K562 (cell line): Measurements from ENCODE around the gene FES. TPM values are rescaled to one million over a fixed set of nuclear protein-coding genes. Genes with fewer than 3 reads are reported as not detected.

Source experiments
- CREM ChIP-seq: IDR thresholded peaks from 2 replicates; pipeline ENCODE4 v1.6.1; 2014; ENCODE audit warnings: antibody characterized with exemption, low read depth
- EGR1 ChIP-seq: fragments of 450-650 bp; conservative IDR thresholded peaks from 2 replicates; pipeline ENCODE4 v1.6.1; 2017; ENCODE audit warnings: mild to moderate bottlenecking
- ELF4 ChIP-seq: fragments of 450-650 bp; formaldehyde crosslinking; IDR thresholded peaks from 2 replicates; pipeline ENCODE4 v1.4.0; 2022; ENCODE audit warnings: missing genetic modification characterization
- EP400 ChIP-seq: fragments of 450-650 bp; IDR thresholded peaks from 2 replicates; pipeline ENCODE4 v1.6.1; 2017; ENCODE audit warnings: antibody characterized with exemption, mild to moderate bottlenecking, moderate library complexity
- ETS1 ChIP-seq: conservative IDR thresholded peaks from 2 replicates; pipeline ENCODE4 v1.6.1; 2011; ENCODE audit warnings: low read depth, mild to moderate bottlenecking, low read length; ENCODE audit not compliant: control insufficient read depth
- FOXA3 ChIP-seq, 2 experiments: fragments of 450-650 bp in 1 of 2; sonication (generic) in 1 of 2; formaldehyde crosslinking; IDR thresholded peaks in 1 of 2; conservative IDR thresholded peaks in 1 of 2; 2 replicates each; pipeline versions ENCODE4 v1.4.0 to v1.8.0; 2020 to 2022; ENCODE audit warnings: mild to moderate bottlenecking in 2 of 2, missing genetic modification reagents in 1 of 2
- HCFC1 ChIP-seq: IDR thresholded peaks from 2 replicates; pipeline ENCODE4 v1.6.1; 2012; ENCODE audit warnings: low read depth, low read length, improper control_type of control experiment
- PHF21A ChIP-seq: fragments of 450-650 bp; IDR thresholded peaks from 2 replicates; pipeline ENCODE4 v1.6.1; 2017; ENCODE audit warnings: low read depth, borderline replicate concordance
- PKNOX1 ChIP-seq: fragments of 450-650 bp; IDR thresholded peaks from 2 replicates; pipeline ENCODE4 v1.6.1; 2016
- RAD21 ChIP-seq, 2 experiments: fragments of 250-450 bp in 1 of 2; fragments of 450-650 bp in 1 of 2; sonication (Bioruptor Pico) in 1 of 2; formaldehyde crosslinking in 1 of 2; IDR thresholded peaks in 1 of 2; conservative IDR thresholded peaks in 1 of 2; 2 replicates each; pipeline versions ENCODE4 v1.4.0 to v1.8.0; 2020 to 2022; ENCODE audit warnings: mild to moderate bottlenecking in 2 of 2, moderate library complexity in 1 of 2
- REST ChIP-seq, 2 experiments: fragments of 450-650 bp; formaldehyde crosslinking in 1 of 2; IDR thresholded peaks; 2 replicates each; pipeline versions ENCODE4 v1.4.0 to v1.6.1; 2014 to 2020; ENCODE audit warnings: mild to moderate bottlenecking in 2 of 2, borderline replicate concordance in 1 of 2, low read depth in 1 of 2
- SAP30 ChIP-seq: fragments of 200-600 bp; sonication (generic); IDR thresholded peaks from 2 replicates; pipeline ENCODE4 v1.6.1; 2012; ENCODE audit warnings: borderline replicate concordance, low read depth, mild to moderate bottlenecking, moderate library complexity, low read length, control low read depth, inconsistent platforms; ENCODE audit not compliant: insufficient read depth, poor library complexity, severe bottlenecking
- TAF1 ChIP-seq: IDR thresholded peaks from 2 replicates; pipeline ENCODE4 v1.6.1; 2011; ENCODE audit warnings: mild to moderate bottlenecking, low read length, moderate library complexity; ENCODE audit not compliant: insufficient read depth, control insufficient read depth, severe bottlenecking; ENCODE audit errors: extremely low read depth
- USF1 ChIP-seq: sonication (generic); formaldehyde crosslinking; IDR thresholded peaks from 2 replicates; pipeline ENCODE4 v1.9.0; 2022; ENCODE audit warnings: mild to moderate bottlenecking, missing genetic modification reagents
- polyA plus RNA-seq, 8 experiments: library from polyadenylated mRNA; depleted of rRNA in 4 of 8; stranded (reverse) in 5 of 8; unstranded in 3 of 8; fragments of >200 nt; fragmentation: Nextera tagmentation in 2 of 8; fragmentation: Illumina TruSeq in 1 of 8; extraction: Ambion mirVana in 2 of 8; extraction: Trizol in 1 of 8; gene quantifications; 2 replicates each; pipeline versions ENCODE4 v1.2.1 to v1.2.3, GENCODE V29; 2011 to 2014; ENCODE audit warnings: inconsistent platforms in 1 of 8, missing spikeins in 1 of 8
- total RNA-seq, 7 experiments: library from RNA; depleted of rRNA in 6 of 7; stranded (reverse); fragments of >200 nt in 6 of 7; fragmentation: Illumina TruSeq in 2 of 7; extraction: Trizol in 2 of 7; gene quantifications; 2 replicates each; pipeline versions ENCODE4 v1.2.1 to v1.2.3, GENCODE V29; 2011 to 2021; ENCODE audit warnings: low replicate concordance in 1 of 7

Gene FES
- total and polyA plus RNA-seq, 9 of the 15 experiments (the other 6 are each of a cell fraction or from before 2014, with no cell fraction given), result 0.38 to 2.6 (median 0.82) TPM

GRCh38 chr15:90934256-90934948 lies 50.1 kb downstream of the FES start (continued):
- peak; percentile 55; the same call in 1 of the 2 replicates for TF ChIP-seq PKNOX1
- TF ChIP-seq CREM, result peak; percentile 32; the same call in 1 of the 2 replicates
- TF ChIP-seq FOXA3 (CRISPR knock-in tag; conservative IDR thresholded peaks at IDR 0.05 in 1 of 2, IDR thresholded peaks at IDR 0.05 in 1 of 2), result 0 out of 4 replicates have a peak, but pooled peaks of 1 of the 2 experiments have one; percentile 14
- TF ChIP-seq USF1 (CRISPR knock-in tag), result 0 out of 2 replicates have a peak, but pooled peaks have one; percentile 7
- TF ChIP-seq ETS1, result 0 out of 2 replicates have a peak, but pooled peaks have one; percentile 18
- peak; percentile 90 for TF ChIP-seq EGR1
- TF ChIP-seq PHF21A, result peak; percentile 28; the same call in 1 of the 2 replicates
- TF ChIP-seq ELF4 (CRISPR knock-in tag), result no peak
- TF ChIP-seq RAD21 (CRISPR knock-in tag; conservative IDR thresholded peaks at IDR 0.05 in 1 of 2, IDR thresholded peaks at IDR 0.05 in 1 of 2), result peak; percentile 61 to 82
- TF ChIP-seq SAP30, result peak; percentile 24
- peak; percentile 64; the same call in 1 of the 2 replicates for TF ChIP-seq REST (IDR thresholded peaks at IDR 0.05; ENCODE audit: borderline replicate concordance)
- TF ChIP-seq REST (CRISPR knock-in tag; IDR thresholded peaks at IDR 0.05; ENCODE audit: low read depth), result no peak
- peak; percentile 27; the same call in 1 of the 2 replicates for TF ChIP-seq HCFC1
- 0 out of 2 replicates have a peak, but pooled peaks have one; percentile 1 for TF ChIP-seq EP400
- TF ChIP-seq TAF1, result no peak
